Activated CD8-positive, alpha-beta memory T cell treated with anti-CD3 and anti-CD28 coated beads for 24 hours (primary cell): Measurements from ENCODE around the gene SPEG.

ENCODE experiments used
- DNase-seq: peaks from one replicate; pipeline ENCODE4 v3.0.0-alpha.2; 2020

The SPEG gene

GRCh38 chr2:219499555-219499954 is 64.9 kb downstream of the SPEG start:
- DNase-seq = no peak

GRCh38 chr2:219500135-219500534 is 65.5 kb downstream of the SPEG start:
- DNase-seq = no peak

- no peak for DNase-seq
Measured at GRCh38 chr2:219501849-219502248, 67.2 kb downstream of the SPEG start.

GRCh38 chr2:219502618-219503017 is 68.0 kb downstream of the SPEG start:
- DNase-seq = no peak

- DNase-seq = no peak
Measured at GRCh38 chr2:219505585-219505984, 70.9 kb downstream of the SPEG start.

- DNase-seq = no peak
Measured at GRCh38 chr2:219506153-219506801, 71.6 kb downstream of the SPEG start.

- no peak for DNase-seq
Measured at GRCh38 chr2:219506802-219507526, 72.3 kb downstream of the SPEG start.

- DNase-seq = no peak
Measured at GRCh38 chr2:219507581-219508443, 73.2 kb downstream of the SPEG start.

- DNase-seq = no peak
Measured at GRCh38 chr2:219508444-219508734, 73.7 kb downstream of the SPEG start.

GRCh38 chr2:219508971-219509779 is 74.5 kb downstream of the SPEG start:
- no peak for DNase-seq

- peak; percentile 78 for DNase-seq
Measured at GRCh38 chr2:219509780-219510511, 75.3 kb downstream of the SPEG start.

GRCh38 chr2:219510512-219511135 is 76.0 kb downstream of the SPEG start:
- DNase-seq = no peak

GRCh38 chr2:219511547-219512325 is 77.1 kb downstream of the SPEG start:
- no peak for DNase-seq

GRCh38 chr2:219512524-219513216 is 78.0 kb downstream of the SPEG start:
- no peak for DNase-seq

GRCh38 chr2:219513787-219514186 is 79.1 kb downstream of the SPEG start:
- no peak for DNase-seq

- no peak for DNase-seq
Measured at GRCh38 chr2:219514196-219514761, 79.6 kb downstream of the SPEG start, which contains the start of gene ASIC4. Gene ASIC4 (plus strand): TSS chr2:219514482. CDS start chr2:219514725, 243 bp downstream.

GRCh38 chr2:219514836-219515235 is 80.2 kb downstream of the SPEG start:
- no peak for DNase-seq

- no peak for DNase-seq
Measured at GRCh38 chr2:219515874-219516629, 81.4 kb downstream of the SPEG start.

GRCh38 chr2:219516888-219517287 is 82.2 kb downstream of the SPEG start:
- DNase-seq = no peak
